ENCODE measurements around the gene CLRN3. TPM values are rescaled to one million over a fixed set of nuclear protein-coding genes. Genes with fewer than 3 reads are reported as not detected.

CLRN3 gene
- total and polyA plus RNA-seq, 2 donors (not counting 1 experiment from before 2014, with no cell fraction given) = not detected

- ChIA-PET POLR2A (interaction anchor here (0.7 kb wide), 1 partner anchor 11 kb away, joined by 4 read pairs; no protein-coding TSS in a partner anchor), CTCF (interaction anchor here (1.8 kb wide), 1 partner anchor 36 kb away, joined by 5 read pairs; no protein-coding TSS in a partner anchor)
- H3K27ac Mint-ChIP-seq = no peak overlapping the region
- Histone ChIP-seq H3K27ac (ENCODE audit: low read length in 2 of 2) (no peak overlapping the region), H4K20me1 (ENCODE audit: control insufficient read depth, insufficient read depth, low read length, poor library complexity, severe bottlenecking) (no peaks in the 10 kb centered on the region), H3K79me2 (ENCODE audit: control insufficient read depth, insufficient read depth, low read length) (no peaks in the 10 kb centered on the region), H3K9me3 (ENCODE audit: control extremely low read depth in 1 of 3, control insufficient read depth in 2 of 3, insufficient read depth in 1 of 3, low read length in 2 of 3) (no peaks in the 10 kb centered on the region), H3K4me2 (replicated peaks; ENCODE audit: low read depth, low read length, poor library complexity, severe bottlenecking) (no peak overlapping the region), H3K4me1 (ENCODE audit: control insufficient read depth in 2 of 2, insufficient read depth in 2 of 2, low read length in 2 of 2) (no peaks in the 10 kb centered on the region), H3K36me3 (replicated peaks in 1 of 2; ENCODE audit: control extremely low read depth in 1 of 2, control insufficient read depth in 1 of 2, extremely low read depth in 1 of 2, insufficient read depth in 2 of 2, low read length in 1 of 2) (no peaks in the 10 kb centered on the region), H2AFZ (ENCODE audit: insufficient read depth, low read depth, low read length, poor library complexity, severe bottlenecking) (no peak overlapping the region), H3K27me3 (replicated peaks in 1 of 4; ENCODE audit: control extremely low read depth in 1 of 4, control insufficient read depth in 3 of 4, insufficient read depth in 4 of 4, low read length in 3 of 4) (peaks cover 0 to 3% (median 0%) of the 10 kb centered on the region in 4 experiments), H3K9ac (ENCODE audit: low read length) (no peak overlapping the region), H3K4me3 (ENCODE audit: control extremely low read depth in 1 of 5, extremely low read depth in 1 of 5, insufficient read depth in 1 of 5, low read depth in 2 of 5, low read length in 4 of 5) (no peak overlapping the region)
- H3K4me3 Mint-ChIP-seq = no peak overlapping the region
- intact Hi-C loops (cut with micrococcal nuclease) = no loop called here
- no peak for DNase-seq
- H3K27me3 Mint-ChIP-seq = peaks cover 5% of the 10 kb centered on the region
- H3K9me3 Mint-ChIP-seq (ENCODE audit: insufficient read depth) = no peaks in the 10 kb centered on the region
- no peak for TF ChIP-seq CTCF (IDR thresholded peaks at IDR 0.05)
- no peak for TF ChIP-seq EZH2 (IDR thresholded peaks at IDR 0.05; ENCODE audit: borderline replicate concordance, insufficient read depth, low read depth, low read length, poor library complexity, severe bottlenecking)
- WGBS (ENCODE audit: insufficient coverage) = 54% methylated on average over 2 of the region's 3 CpGs
- ATAC-seq (ENCODE audit: low read depth) = no peak
- H3K4me1 Mint-ChIP-seq = no peaks in the 10 kb centered on the region
Observed at GRCh38 chr10:127890216-127890615, 2.5 kb downstream of the CLRN3 start.

GRCh38 chr10:127889605-127890195 is 3.0 kb downstream of the CLRN3 start:
- no peak for ATAC-seq (ENCODE audit: low read depth)
- no peaks in the 10 kb centered on the region for H3K9me3 ChIP-seq (ENCODE audit: control extremely low read depth in 1 of 3, control insufficient read depth in 2 of 3, insufficient read depth in 1 of 3, low read length in 2 of 3)
- WGBS (ENCODE audit: insufficient coverage) = 59% methylated on average over 4 of the region's 4 CpGs
- DNase-seq = no peak
- peaks cover 0 to 3% (median 0%) of the 10 kb centered on the region in 4 experiments for H3K27me3 ChIP-seq (replicated peaks in 1 of 4; ENCODE audit: control extremely low read depth in 1 of 4, control insufficient read depth in 3 of 4, insufficient read depth in 4 of 4, low read length in 3 of 4)
- H3K4me3 ChIP-seq (ENCODE audit: control extremely low read depth in 1 of 5, extremely low read depth in 1 of 5, insufficient read depth in 1 of 5, low read depth in 2 of 5, low read length in 4 of 5) = no peak overlapping the region
- no peaks in the 10 kb centered on the region for H3K4me1 ChIP-seq (ENCODE audit: control insufficient read depth in 2 of 2, insufficient read depth in 2 of 2, low read length in 2 of 2)
- H3K9ac ChIP-seq (ENCODE audit: low read length) = no peak overlapping the region
- no peaks in the 10 kb centered on the region for H3K9me3 Mint-ChIP-seq (ENCODE audit: insufficient read depth)
- ChIA-PET POLR2A (interaction anchor here (0.7 kb wide), 1 partner anchor 10 kb away, joined by 4 read pairs; no protein-coding TSS in a partner anchor), CTCF (no interaction called here)
- H3K4me3 Mint-ChIP-seq = no peak overlapping the region
- H3K27me3 Mint-ChIP-seq = peaks cover 5% of the 10 kb centered on the region
- TF ChIP-seq CTCF (IDR thresholded peaks at IDR 0.05) (no peak), EZH2 (IDR thresholded peaks at IDR 0.05; ENCODE audit: borderline replicate concordance, insufficient read depth, low read depth, low read length, poor library complexity, severe bottlenecking) (no peak)
- no peaks in the 10 kb centered on the region for H3K4me1 Mint-ChIP-seq
- no peak overlapping the region for H3K27ac Mint-ChIP-seq
- H3K36me3 ChIP-seq (replicated peaks in 1 of 2; ENCODE audit: control extremely low read depth in 1 of 2, control insufficient read depth in 1 of 2, extremely low read depth in 1 of 2, insufficient read depth in 2 of 2, low read length in 1 of 2) = no peaks in the 10 kb centered on the region
- H4K20me1 ChIP-seq (ENCODE audit: control insufficient read depth, insufficient read depth, low read length, poor library complexity, severe bottlenecking) = no peaks in the 10 kb centered on the region
- no peak overlapping the region for H3K27ac ChIP-seq (ENCODE audit: low read length in 2 of 2)
- H2AFZ ChIP-seq (ENCODE audit: insufficient read depth, low read depth, low read length, poor library complexity, severe bottlenecking) = no peak overlapping the region
- intact Hi-C loops (cut with micrococcal nuclease) = no loop called here
- no peaks in the 10 kb centered on the region for H3K79me2 ChIP-seq (ENCODE audit: control insufficient read depth, insufficient read depth, low read length)
- H3K4me2 ChIP-seq (replicated peaks; ENCODE audit: low read depth, low read length, poor library complexity, severe bottlenecking) = no peak overlapping the region

All from B cell (primary cell).